ENCODE data around the gene DNAH10.
"Not testable (repeated sequence)": the region's sequence is repeated elsewhere in the genome, so short reads cannot be mapped to it uniquely, and the experiment has no call there.

The DNAH10 gene

DNA sequence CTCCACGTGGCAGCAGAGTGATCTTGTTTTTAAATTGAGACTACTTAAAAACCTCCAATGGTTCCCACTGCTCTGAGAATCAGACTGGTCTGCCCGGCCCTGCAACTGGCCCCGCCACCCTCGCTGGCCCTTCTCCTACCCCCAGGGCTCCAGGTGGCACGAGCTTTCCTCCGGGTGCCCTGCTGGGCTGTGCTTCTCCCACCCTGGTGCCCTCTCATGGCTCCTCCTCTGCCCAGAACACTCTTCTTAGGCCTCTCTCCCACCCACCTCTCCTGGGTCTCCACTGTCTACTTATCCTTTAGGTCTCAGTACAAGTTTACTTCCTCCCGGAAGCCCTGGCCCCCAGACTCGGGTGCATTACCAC is 184.0 kb downstream of the DNAH10 start:
- TF ChIP-seq, protein P1, sequence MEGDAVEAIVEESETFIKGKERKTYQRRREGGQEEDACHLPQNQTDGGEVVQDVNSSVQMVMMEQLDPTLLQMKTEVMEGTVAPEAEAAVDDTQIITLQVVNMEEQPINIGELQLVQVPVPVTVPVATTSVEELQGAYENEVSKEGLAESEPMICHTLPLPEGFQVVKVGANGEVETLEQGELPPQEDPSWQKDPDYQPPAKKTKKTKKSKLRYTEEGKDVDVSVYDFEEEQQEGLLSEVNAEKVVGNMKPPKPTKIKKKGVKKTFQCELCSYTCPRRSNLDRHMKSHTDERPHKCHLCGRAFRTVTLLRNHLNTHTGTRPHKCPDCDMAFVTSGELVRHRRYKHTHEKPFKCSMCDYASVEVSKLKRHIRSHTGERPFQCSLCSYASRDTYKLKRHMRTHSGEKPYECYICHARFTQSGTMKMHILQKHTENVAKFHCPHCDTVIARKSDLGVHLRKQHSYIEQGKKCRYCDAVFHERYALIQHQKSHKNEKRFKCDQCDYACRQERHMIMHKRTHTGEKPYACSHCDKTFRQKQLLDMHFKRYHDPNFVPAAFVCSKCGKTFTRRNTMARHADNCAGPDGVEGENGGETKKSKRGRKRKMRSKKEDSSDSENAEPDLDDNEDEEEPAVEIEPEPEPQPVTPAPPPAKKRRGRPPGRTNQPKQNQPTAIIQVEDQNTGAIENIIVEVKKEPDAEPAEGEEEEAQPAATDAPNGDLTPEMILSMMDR (IDR thresholded peaks at IDR 0.05; ENCODE audit: insufficient read depth, low read depth, low read length, missing control alignments), result no peak
- H3K4me3 ChIP-seq (ENCODE audit: low read length), result no peak overlapping the region
- DNase-seq (ENCODE audit: low read depth), result no peak

DNA sequence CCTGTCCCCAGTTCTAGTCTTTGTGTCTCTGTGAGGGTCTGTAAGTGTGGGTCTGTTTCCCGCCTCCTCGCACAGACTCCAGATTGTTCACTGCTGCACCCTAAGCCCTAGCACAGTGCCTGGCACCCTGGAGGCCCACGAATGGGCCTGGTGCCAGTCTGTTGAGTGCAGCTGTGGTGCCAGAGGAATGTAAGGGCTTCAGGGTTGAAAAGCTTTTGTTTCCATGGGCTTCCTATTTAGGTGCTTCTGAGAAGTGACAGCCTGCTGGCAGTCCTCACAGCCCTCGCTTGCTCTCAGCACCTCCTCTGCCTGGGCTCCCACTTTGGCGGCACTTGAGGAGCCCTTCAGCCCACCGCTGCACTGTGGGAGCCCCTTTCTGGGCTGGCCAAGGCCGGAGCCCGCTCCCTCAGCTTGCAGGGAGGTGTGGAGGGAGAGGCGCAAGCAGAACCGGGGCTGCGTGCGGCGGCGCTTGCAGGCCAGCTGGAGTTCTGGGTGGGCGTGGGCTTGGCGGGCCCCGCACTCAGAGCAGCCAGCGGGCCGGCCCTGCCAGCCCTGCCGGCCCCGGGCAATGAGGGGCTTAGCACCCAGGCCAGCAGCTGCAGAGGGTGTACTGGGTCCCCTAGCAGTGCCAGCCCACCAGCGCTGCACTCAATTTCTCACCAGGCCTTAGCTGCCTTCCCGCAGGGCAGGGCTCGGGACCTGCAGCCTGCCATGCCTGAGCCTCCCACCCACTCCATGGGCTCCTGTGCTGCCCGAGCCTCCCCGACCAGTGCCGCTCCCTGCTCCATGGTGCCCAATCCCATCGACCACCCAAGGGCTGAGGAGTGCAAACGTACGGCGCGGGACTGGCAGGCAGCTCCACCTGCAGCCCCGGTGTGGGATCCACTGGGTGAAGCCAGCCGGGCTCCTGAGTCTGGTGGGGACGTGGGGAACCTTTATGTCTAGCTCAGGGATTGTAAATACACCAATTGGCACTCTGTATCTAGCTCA is 184.7 kb downstream of the DNAH10 start:
- DNase-seq (ENCODE audit: low read depth); H3K4me3 ChIP-seq (ENCODE audit: low read length): not testable (repeated sequence)

DNA sequence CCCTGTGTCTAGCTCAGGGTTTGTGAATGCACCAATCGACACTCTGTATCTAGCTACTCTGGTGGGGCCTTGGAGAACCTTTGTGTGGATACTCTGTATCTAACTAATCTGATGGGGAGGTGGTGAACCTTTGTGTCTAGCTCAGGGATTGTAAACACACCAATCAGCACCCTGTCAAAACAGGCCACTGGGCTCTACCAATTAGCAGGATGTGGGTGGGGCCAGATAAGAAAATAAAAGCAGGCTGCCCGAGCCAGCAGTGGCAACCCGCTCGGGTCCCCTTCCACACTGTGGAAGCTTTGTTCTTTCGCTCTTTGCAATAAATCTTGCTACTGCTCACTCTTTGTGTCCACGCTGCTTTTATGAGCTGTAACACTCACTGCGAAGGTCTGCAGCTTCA is 185.4 kb downstream of the DNAH10 start:
- DNase-seq (ENCODE audit: low read depth), result not testable (repeated sequence)

DNA sequence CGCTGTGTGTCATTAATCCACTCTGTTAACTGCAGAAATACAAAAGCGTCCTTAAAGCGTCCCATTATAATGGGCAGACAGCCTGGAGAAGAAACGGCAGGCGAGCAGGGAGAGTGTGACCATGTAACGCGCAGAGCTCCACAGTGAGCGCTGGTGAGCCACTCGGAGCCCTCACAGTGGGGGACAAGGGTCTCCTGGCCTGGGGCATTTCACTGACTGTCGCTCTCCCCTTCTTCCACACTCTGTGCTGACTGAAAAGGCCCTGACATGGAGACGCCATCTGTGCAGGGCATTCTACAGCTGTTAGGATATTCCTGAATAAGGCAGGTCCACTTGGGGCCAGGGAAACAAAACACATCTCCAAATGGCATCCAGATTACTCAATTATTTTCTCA is 186.3 kb downstream of the DNAH10 start:
- no peak for DNase-seq (ENCODE audit: low read depth)
- TF ChIP-seq, protein P1 (IDR thresholded peaks at IDR 0.05; ENCODE audit: insufficient read depth, low read depth, low read length, missing control alignments), result no peak
- no peak overlapping the region for H3K4me3 ChIP-seq (ENCODE audit: low read length)

More for the DNA sequence above, 185.4 kb downstream of the DNAH10 start:
- H3K4me3 ChIP-seq (ENCODE audit: low read length), result not testable (repeated sequence)

DNA sequence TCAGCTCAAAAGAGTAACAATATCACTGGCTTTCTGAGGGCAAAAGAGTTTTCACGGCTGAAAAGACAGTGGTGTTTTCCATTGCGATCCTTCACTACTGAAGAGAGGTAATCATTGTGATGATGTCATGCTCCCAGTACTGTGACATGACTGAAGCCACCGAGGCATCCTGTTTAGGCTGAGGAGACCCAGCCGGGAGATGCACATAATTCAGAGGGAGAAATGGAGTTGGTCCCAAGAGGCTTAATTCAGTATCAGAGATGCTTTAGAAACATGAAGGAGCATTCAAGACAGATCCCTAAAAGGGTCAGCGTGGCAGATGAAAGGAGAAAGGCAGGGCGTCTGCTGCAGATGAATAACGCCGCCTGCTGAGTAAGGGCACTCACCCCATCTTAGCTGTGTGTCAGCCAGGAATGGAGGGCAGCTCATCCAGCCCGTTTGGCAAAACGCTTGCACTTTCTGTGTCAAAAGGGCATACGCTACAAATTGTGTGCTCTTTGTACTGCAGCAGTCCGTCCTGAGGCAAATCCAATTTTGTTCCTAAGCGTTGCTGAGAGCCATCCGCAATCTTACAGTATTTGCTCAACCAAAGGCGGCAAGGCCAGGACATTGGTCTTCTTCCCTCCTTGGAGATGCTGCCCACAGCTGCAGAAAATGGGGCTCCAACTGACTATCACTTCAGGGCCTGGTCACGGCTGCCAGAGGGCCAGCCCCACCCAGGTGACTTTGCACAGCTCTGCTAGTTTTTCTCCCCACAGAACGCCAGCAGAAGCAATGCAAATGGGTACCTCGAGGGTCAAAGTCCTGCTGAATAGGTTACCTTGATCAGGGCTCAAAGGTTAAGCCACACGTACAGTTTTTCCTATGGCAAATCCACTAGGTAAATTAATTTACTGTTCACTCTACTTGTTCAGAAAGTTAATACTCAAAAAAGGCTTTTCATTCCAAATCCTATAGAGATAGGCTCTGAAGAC is 187.0 kb downstream of the DNAH10 start:
- TF ChIP-seq, protein P1 (IDR thresholded peaks at IDR 0.05; ENCODE audit: insufficient read depth, low read depth, low read length, missing control alignments), result no peak
- no peak for DNase-seq (ENCODE audit: low read depth)
- H3K4me3 ChIP-seq (ENCODE audit: low read length), result no peak overlapping the region

DNA sequence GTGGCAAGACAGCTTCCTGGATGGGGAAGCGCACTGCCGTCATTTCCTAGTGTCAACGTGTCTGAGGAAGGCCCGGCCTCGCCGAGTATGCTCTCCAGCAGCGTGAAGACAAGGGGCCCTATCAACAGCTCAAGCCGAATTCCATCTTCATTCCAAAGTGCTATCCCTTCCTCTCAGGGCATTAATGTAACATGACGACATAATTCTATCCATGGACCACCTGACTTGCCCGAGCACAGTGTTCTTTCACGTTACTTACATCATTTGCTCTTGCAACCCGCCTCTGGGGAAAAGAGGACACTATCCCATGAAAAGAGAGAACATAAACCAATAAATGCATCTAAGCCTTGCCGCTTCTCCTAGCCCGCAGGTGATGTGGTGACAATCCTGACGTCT is 187.7 kb downstream of the DNAH10 start:
- H3K4me3 ChIP-seq (ENCODE audit: low read length), result no peak overlapping the region
- TF ChIP-seq, protein P1 (IDR thresholded peaks at IDR 0.05; ENCODE audit: insufficient read depth, low read depth, low read length, missing control alignments), result no peak
- DNase-seq (ENCODE audit: low read depth), result no peak

DNA sequence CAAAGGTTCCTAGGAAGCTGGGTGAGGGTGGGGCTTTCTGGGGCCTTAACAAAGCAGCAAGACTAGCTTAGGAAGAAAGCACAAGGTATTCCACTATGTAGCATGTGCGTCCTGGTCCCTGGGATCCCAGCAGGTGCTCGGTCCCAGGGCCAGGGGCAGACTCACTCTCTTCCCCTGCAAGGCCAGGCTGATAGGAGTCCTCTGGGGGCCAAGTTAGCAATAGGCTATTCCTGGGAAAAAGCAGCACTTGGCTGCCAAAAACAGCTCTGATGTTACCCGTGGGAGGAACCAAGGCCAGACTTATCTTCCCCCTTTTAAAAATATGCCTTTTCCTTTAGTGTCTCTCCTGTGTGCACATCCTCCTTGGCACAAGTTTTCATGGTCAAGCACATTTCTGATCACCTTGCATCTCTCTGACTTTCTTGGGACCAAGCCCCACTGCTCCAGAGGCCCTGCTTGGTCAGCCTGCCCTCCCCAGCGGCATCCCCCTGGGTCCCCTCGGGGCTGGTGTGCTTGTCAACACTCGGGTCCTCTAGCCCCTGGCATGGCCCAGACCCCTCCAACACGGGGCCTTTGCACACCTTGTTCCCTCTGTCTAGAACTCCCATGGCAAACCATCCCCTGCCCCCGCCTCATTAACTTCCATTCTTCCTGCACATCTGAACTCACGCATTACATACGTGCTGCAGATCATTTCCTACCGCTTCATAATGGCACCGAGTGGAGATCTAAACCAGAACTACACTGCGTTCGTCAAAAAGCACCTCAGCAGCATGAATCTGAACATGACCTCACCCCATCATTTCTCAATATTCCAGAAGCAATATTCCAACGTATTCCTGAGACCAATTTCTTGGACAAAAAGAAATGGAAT is 188.6 kb downstream of the DNAH10 start:
- no peak overlapping the region for H3K4me3 ChIP-seq (ENCODE audit: low read length)
- TF ChIP-seq, protein P1 (IDR thresholded peaks at IDR 0.05; ENCODE audit: insufficient read depth, low read depth, low read length, missing control alignments), result no peak

More for the DNA sequence above, 188.6 kb downstream of the DNAH10 start:
- DNase-seq (ENCODE audit: low read depth), result no peak
